Naive thymus-derived CD8-positive, alpha-beta T cell (primary cell): ENCODE measurements around the gene DPYSL4. TPM values are rescaled to one million over a fixed set of nuclear protein-coding genes. Genes with fewer than 3 reads are reported as not detected.
A peak's percentile ranks its signal among the peaks of the same experiment; 100 is the strongest.

ENCODE experiments used
- ATAC-seq, 2 donors: fragments of 150-1000 bp; cut with Tn5 transposase in 1 of 2; sonication (Bioruptor Pico), chemical (Tn5 transposase) in 1 of 2; 1 replicate in 1 of 2; 2 replicates in 1 of 2; pipeline ENCODE4 v1.10.0; 2021; ENCODE audit warnings: mild to moderate bottlenecking in 2 of 2, moderate library complexity in 2 of 2
- POLR2A ChIA-PET: fragments of 350-600 bp; sonication (Branson Sonifier 250); formaldehyde crosslinking; loops from one replicate; lab custom pipeline; 2021; ENCODE audit warnings: antibody characterized with exemption; lab: Charles Lee
- DNase-seq, 10 donors: peaks; one replicate each; pipeline versions ENCODE4 v3.0.0 to v3.0.0-alpha.2; 2020 to 2022
- H3K27ac Mint-ChIP-seq, 10 donors: one replicate each; pipeline ENCODE4 v1.8.0; 2020 to 2022; ENCODE audit warnings: mild to moderate bottlenecking in 10 of 10, mixed read lengths in 10 of 10, moderate library complexity in 4 of 10, inconsistent platforms in 1 of 10
- H3K27me3 Mint-ChIP-seq, 5 donors: one replicate each; pipeline ENCODE4 v1.8.0; 2021 to 2022; ENCODE audit warnings: mixed read lengths in 5 of 5
- H3K36me3 Mint-ChIP-seq, 3 donors: one replicate each; pipeline ENCODE4 v1.8.0; 2020 to 2022; ENCODE audit warnings: mixed read lengths in 3 of 3, mild to moderate bottlenecking in 2 of 3, inconsistent platforms in 1 of 3
- H3K4me1 Mint-ChIP-seq, 4 donors: one replicate each; pipeline ENCODE4 v1.8.0; 2021 to 2022; ENCODE audit warnings: mixed read lengths in 4 of 4
- H3K4me3 Mint-ChIP-seq, 10 donors: one replicate each; pipeline ENCODE4 v1.8.0; 2020 to 2022; ENCODE audit warnings: mild to moderate bottlenecking in 10 of 10, mixed read lengths in 10 of 10, moderate library complexity in 6 of 10, inconsistent platforms in 1 of 10
- H3K9me3 Mint-ChIP-seq, 9 donors: one replicate each; pipeline ENCODE4 v1.8.0; 2020 to 2022; ENCODE audit warnings: mixed read lengths in 9 of 9, mild to moderate bottlenecking in 3 of 9, inconsistent platforms in 1 of 9, moderate library complexity in 1 of 9
- polyA plus RNA-seq, 3 donors: library from polyadenylated mRNA; unstranded; fragments of 300-500 nt; fragmentation: Illumina TruSeq; gene quantifications; one replicate each; pipeline ENCODE4 v1.2.3, GENCODE V29; 2021
- total RNA-seq, 8 experiments: library from RNA in 2 of 8; stranded (reverse) in 2 of 8; gene quantifications; one replicate each; pipeline ENCODE4 v1.2.3 and lab custom pipeline; 2021 to 2026

DPYSL4 gene
- total and polyA plus RNA-seq, 5 experiments from 2014 or later: 0.31 to 11.2 (median 1.2) TPM; not detected in 1

- POLR2A ChIA-PET: no interaction called here
- H3K27ac Mint-ChIP-seq: peak overlapping the region in 1 of 10 donors; percentile 44
- DNase-seq: peak in 1 of 10 donors; percentile 37
Observed at GRCh38 chr10:132168571-132169030, 18.1 kb upstream of the DPYSL4 start.

GRCh38 chr10:132169031-132169765 lies 17.6 kb upstream of the DPYSL4 start:
- H3K9me3 Mint-ChIP-seq: no peaks in the 10 kb centered on the region
- peaks cover 3 to 16% (median 9%) of the 10 kb centered on the region in 4 donors for H3K4me1 Mint-ChIP-seq
- POLR2A ChIA-PET: no interaction called here
- H3K27me3 Mint-ChIP-seq: peaks cover 0 to 10% (median 4%) of the 10 kb centered on the region in 5 donors
- H3K36me3 Mint-ChIP-seq: no peaks in the 10 kb centered on the region
- no peak overlapping the region for H3K4me3 Mint-ChIP-seq
- H3K27ac Mint-ChIP-seq: peak overlapping the region in 1 of 10 donors; percentile 44
- DNase-seq (peak in 1 of 10 donors; percentile 53), ATAC-seq (no peak)

More at GRCh38 chr10:132168571-132169030, 18.1 kb upstream of the DPYSL4 start:
- H3K27me3 Mint-ChIP-seq: peaks cover 0 to 10% (median 4%) of the 10 kb centered on the region in 5 donors
- no peak for ATAC-seq
- no peak overlapping the region for H3K4me3 Mint-ChIP-seq
- H3K36me3 Mint-ChIP-seq: no peaks in the 10 kb centered on the region
- no peaks in the 10 kb centered on the region for H3K9me3 Mint-ChIP-seq
- H3K4me1 Mint-ChIP-seq: peaks cover 3 to 16% (median 10%) of the 10 kb centered on the region in 4 donors

GRCh38 chr10:132169766-132170560 lies 16.8 kb upstream of the DPYSL4 start:
- DNase-seq (peak in 1 of 10 donors; percentile 58), ATAC-seq (no peak)
- POLR2A ChIA-PET: no interaction called here
- no peak overlapping the region for H3K4me3 Mint-ChIP-seq
- no peak overlapping the region for H3K27ac Mint-ChIP-seq
- no peaks in the 10 kb centered on the region for H3K9me3 Mint-ChIP-seq
- no peaks in the 10 kb centered on the region for H3K36me3 Mint-ChIP-seq
- peaks cover 0 to 11% (median 10%) of the 10 kb centered on the region in 4 donors for H3K4me1 Mint-ChIP-seq
- H3K27me3 Mint-ChIP-seq: peaks cover 0 to 12% (median 4%) of the 10 kb centered on the region in 5 donors

- DNase-seq (peak in 1 of 10 donors; percentile 45), ATAC-seq (no peak)
- Mint-ChIP-seq H3K27ac (peak overlapping the region in 1 of 10 donors; percentile 13), H3K4me1 (peaks cover 0 to 11% (median 10%) of the 10 kb centered on the region in 4 donors), H3K27me3 (peaks cover 1 to 16% (median 4%) of the 10 kb centered on the region in 5 donors), H3K4me3 (peak overlapping the region in 1 of 10 donors; percentile 10), H3K36me3 (no peaks in the 10 kb centered on the region), H3K9me3 (no peaks in the 10 kb centered on the region)
- POLR2A ChIA-PET: no interaction called here
Observed at GRCh38 chr10:132170561-132171361, 16.0 kb upstream of the DPYSL4 start.

- H3K36me3 Mint-ChIP-seq: no peaks in the 10 kb centered on the region
- peak overlapping the region in 3 of 10 donors; percentile 3 to 94 (median 8) for H3K27ac Mint-ChIP-seq
- ATAC-seq (peak in 1 of 2 donors; percentile 30), DNase-seq (peak in 1 of 10 donors; percentile 41)
- no peaks in the 10 kb centered on the region for H3K9me3 Mint-ChIP-seq
- H3K4me1 Mint-ChIP-seq: peaks cover 2 to 17% (median 9%) of the 10 kb centered on the region in 4 donors
- peaks cover 10 to 31% (median 16%) of the 10 kb centered on the region in 5 donors for H3K27me3 Mint-ChIP-seq
- POLR2A ChIA-PET: no interaction called here
- H3K4me3 Mint-ChIP-seq: no peak overlapping the region
Observed at GRCh38 chr10:132172091-132173066, 14.4 kb upstream of the DPYSL4 start.

- Mint-ChIP-seq H3K36me3 (no peaks in the 10 kb centered on the region), H3K27ac (peak overlapping the region in 7 of 10 donors; percentile 41 to 94 (median 69)), H3K4me1 (peaks cover 2 to 17% (median 9%) of the 10 kb centered on the region in 4 donors), H3K27me3 (peaks cover 10 to 39% (median 22%) of the 10 kb centered on the region in 5 donors), H3K4me3 (no peak overlapping the region), H3K9me3 (no peaks in the 10 kb centered on the region)
- ATAC-seq (peak in 1 of 2 donors; percentile 32), DNase-seq (no peak)
- POLR2A ChIA-PET: no interaction called here
Observed at GRCh38 chr10:132173185-132173584, 13.6 kb upstream of the DPYSL4 start.

GRCh38 chr10:132174237-132174636 lies 12.5 kb upstream of the DPYSL4 start:
- POLR2A ChIA-PET: no interaction called here
- no peak for DNase-seq
- Mint-ChIP-seq H3K27ac (peak overlapping the region in 2 of 10 donors; percentile 15 to 94), H3K4me1 (peaks cover 2 to 17% (median 9%) of the 10 kb centered on the region in 4 donors), H3K9me3 (no peaks in the 10 kb centered on the region), H3K36me3 (no peaks in the 10 kb centered on the region), H3K4me3 (no peak overlapping the region), H3K27me3 (peaks cover 13 to 47% (median 23%) of the 10 kb centered on the region in 5 donors)
- no peak for ATAC-seq

- no peak overlapping the region for H3K4me3 Mint-ChIP-seq
- H3K27ac Mint-ChIP-seq: no peak overlapping the region
- no peak for DNase-seq
- H3K27me3 Mint-ChIP-seq: peaks cover 14 to 52% (median 23%) of the 10 kb centered on the region in 5 donors
- POLR2A ChIA-PET: no interaction called here
- H3K4me1 Mint-ChIP-seq: peaks cover 2 to 17% (median 9%) of the 10 kb centered on the region in 4 donors
- ATAC-seq: no peak
- no peaks in the 10 kb centered on the region for H3K36me3 Mint-ChIP-seq
- no peaks in the 10 kb centered on the region for H3K9me3 Mint-ChIP-seq
Observed at GRCh38 chr10:132175408-132175807, 11.3 kb upstream of the DPYSL4 start.

GRCh38 chr10:132175907-132176581 lies 10.7 kb upstream of the DPYSL4 start:
- H3K27ac Mint-ChIP-seq: no peak overlapping the region
- H3K4me1 Mint-ChIP-seq: peaks cover 2 to 17% (median 9%) of the 10 kb centered on the region in 4 donors
- no peaks in the 10 kb centered on the region for H3K36me3 Mint-ChIP-seq
- H3K9me3 Mint-ChIP-seq: no peaks in the 10 kb centered on the region
- DNase-seq: no peak
- ATAC-seq: no peak
- POLR2A ChIA-PET: no interaction called here
- peaks cover 18 to 52% (median 23%) of the 10 kb centered on the region in 5 donors for H3K27me3 Mint-ChIP-seq
- no peak overlapping the region for H3K4me3 Mint-ChIP-seq

- Mint-ChIP-seq H3K4me1 (peaks cover 2 to 17% (median 9%) of the 10 kb centered on the region in 4 donors), H3K27me3 (peaks cover 18 to 55% (median 23%) of the 10 kb centered on the region in 5 donors), H3K4me3 (no peak overlapping the region), H3K27ac (no peak overlapping the region), H3K36me3 (no peaks in the 10 kb centered on the region), H3K9me3 (no peaks in the 10 kb centered on the region)
- POLR2A ChIA-PET: no interaction called here
- ATAC-seq: no peak
- DNase-seq: no peak
Observed at GRCh38 chr10:132176623-132177500, 9.9 kb upstream of the DPYSL4 start.
